ENCODE data around the gene TPPP2. TPM values are rescaled to one million over a fixed set of nuclear protein-coding genes. Genes with fewer than 3 reads are reported as not detected.

TPPP2 gene
- total RNA-seq, 2 donors from 2014 or later, result 0.73 to 1.7 TPM

DNA sequence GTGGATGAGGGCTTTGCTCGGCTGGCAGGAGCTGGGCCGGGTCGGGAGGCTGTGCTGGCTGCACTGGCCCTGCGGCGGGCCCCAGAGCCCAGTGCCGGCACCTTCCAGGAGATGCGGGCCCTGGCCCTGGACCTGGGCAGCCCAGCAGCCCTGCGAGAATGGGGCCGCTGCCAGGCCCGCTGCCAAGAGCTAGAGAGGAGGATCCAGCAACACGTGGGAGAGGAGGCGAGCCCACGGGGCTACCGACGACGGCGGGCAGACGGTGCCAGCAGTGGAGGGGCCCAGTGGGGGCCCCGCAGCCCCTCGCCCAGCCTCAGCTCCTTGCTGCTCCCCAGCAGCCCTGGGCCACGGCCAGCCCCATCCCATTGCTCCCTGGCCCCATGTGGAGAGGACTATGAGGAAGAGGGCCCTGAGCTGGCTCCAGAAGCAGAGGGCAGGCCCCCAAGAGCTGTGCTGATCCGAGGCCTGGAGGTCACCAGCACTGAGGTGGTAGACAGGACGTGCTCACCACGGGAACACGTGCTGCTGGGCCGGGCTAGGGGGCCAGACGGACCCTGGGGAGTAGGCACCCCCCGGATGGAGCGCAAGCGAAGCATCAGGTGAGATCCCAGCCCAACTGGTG is 51.6 kb downstream of the TPPP2 start:
- Mint-ChIP-seq H3K4me1 (no peaks in the 10 kb centered on the region), H3K4me3 (no peak overlapping the region), H3K36me3 (ENCODE audit: low read depth) (peaks cover 80% of the 10 kb centered on the region), H3K9me3 (no peaks in the 10 kb centered on the region), H3K27ac (no peak overlapping the region), H3K27me3 (ENCODE audit: insufficient read depth) (no peaks in the 10 kb centered on the region)
- WGBS, 2 experiments (ENCODE audit: insufficient coverage in 1 of 2, insufficient read length in 1 of 2), result 92 to 95% methylated on average over 22 to 30 of the region's 30 CpGs
- no peak for TF ChIP-seq CTCF (conservative IDR thresholded peaks at IDR 0.05)
- H3K4me3 ChIP-seq (ENCODE audit: low read length), result no peak overlapping the region
- no peaks in the 10 kb centered on the region for H3K4me1 ChIP-seq (ENCODE audit: control insufficient read depth, insufficient read depth, low read length)
- H3K36me3 ChIP-seq (ENCODE audit: control insufficient read depth, insufficient read depth, low read length), result peaks cover 92% of the 10 kb centered on the region
- no peaks in the 10 kb centered on the region for H3K27me3 ChIP-seq (ENCODE audit: control insufficient read depth, insufficient read depth, low read length, poor library complexity, severe bottlenecking)
- no peaks in the 10 kb centered on the region for H3K9me3 ChIP-seq (ENCODE audit: control insufficient read depth, low read length)
- no peak overlapping the region for H3K9ac ChIP-seq (ENCODE audit: extremely low read depth, low read length, poor library complexity, severe bottlenecking)
- no peak overlapping the region for H3K27ac ChIP-seq (ENCODE audit: low read depth, low read length)
- no peak for DNase-seq

Small RNA genes within 50 kb of the gene (microRNA-seq; reads per million reads assigned to microRNA genes)
- gene MIR6717 (ENCODE audit: borderline microRNAs expressed), result not detected

Other genes with a start within 250 kb of the TPPP2 start
- not detected for gene RNASE6, start 248.9 kb upstream of the TPPP2 start, total RNA-seq
- gene RNASE1, start 227.4 kb upstream of the TPPP2 start, total RNA-seq, result 10 to 100 TPM in 1 of 2 donors, 1 to 10 TPM in 1; 9.9 to 10.7 TPM
- gene RNASE3, start 138.8 kb upstream of the TPPP2 start, total RNA-seq, result not detected
- not detected for gene RNASE2, start 74.7 kb upstream of the TPPP2 start, total RNA-seq
- gene METTL17, start 40.2 kb upstream of the TPPP2 start, total RNA-seq, result 10 to 100 TPM; 65.1 to 80.2 TPM
- gene SLC39A2, start 30.9 kb upstream of the TPPP2 start, total RNA-seq, result under 1 TPM; 0.35 to 0.46 TPM
- 10 to 100 TPM; 46.3 to 52.8 TPM for gene NDRG2, start 5.2 kb upstream of the TPPP2 start, total RNA-seq
- not detected for gene RNASE13, start 4.6 kb downstream of the TPPP2 start, total RNA-seq
- not detected for gene RNASE7, start 12.1 kb downstream of the TPPP2 start, total RNA-seq
- gene RNASE8, start 27.6 kb downstream of the TPPP2 start, total RNA-seq, result not detected
- 10 to 100 TPM; 71.1 to 73.5 TPM for gene ARHGEF40, start 40.1 kb downstream of the TPPP2 start, total RNA-seq
- 10 to 100 TPM; 43.4 to 59.6 TPM for gene ZNF219, start 68.4 kb downstream of the TPPP2 start, total RNA-seq
- gene TMEM253, start 70.8 kb downstream of the TPPP2 start, total RNA-seq, result under 1 TPM; 0.40 to 0.49 TPM
- gene OR5AU1, start 125.8 kb downstream of the TPPP2 start, total RNA-seq, result not detected
- 1,000 to 10,000 TPM in 1 of 2 donors, 100 to 1,000 TPM in 1; 751 to 1,003 TPM for gene HNRNPC, start 239.2 kb downstream of the TPPP2 start, total RNA-seq
- gene RPGRIP1, start 249.9 kb downstream of the TPPP2 start, total RNA-seq, result under 1 TPM in 1 of 2 donors, not detected in 1; 0.29 TPM